OCI-LY1 (cell line): ENCODE results near the gene ZC3H6.

ENCODE experiments used
- EZH2 ChIP-seq: fragments of 200-600 bp; sonication (generic), shearing (Covaris generic); IDR thresholded peaks from 2 replicates; pipeline ENCODE4 v1.8.0; 2017; ENCODE audit warnings: borderline replicate concordance, mixed run types, mild to moderate bottlenecking, antibody characterized with exemption, low read length, moderate library complexity, mixed read lengths
- TF ChIP-seq, protein P1 (sequence below): fragments of 200-600 bp; sonication (generic), shearing (Covaris generic); IDR thresholded peaks from 2 replicates; pipeline ENCODE4 v1.5.1; 2017; ENCODE audit warnings: mild to moderate bottlenecking, antibody characterized with exemption, low read length, moderate library complexity, mixed read lengths

- TF ChIP-seq EZH2 = no peak
- TF ChIP-seq, protein P1, sequence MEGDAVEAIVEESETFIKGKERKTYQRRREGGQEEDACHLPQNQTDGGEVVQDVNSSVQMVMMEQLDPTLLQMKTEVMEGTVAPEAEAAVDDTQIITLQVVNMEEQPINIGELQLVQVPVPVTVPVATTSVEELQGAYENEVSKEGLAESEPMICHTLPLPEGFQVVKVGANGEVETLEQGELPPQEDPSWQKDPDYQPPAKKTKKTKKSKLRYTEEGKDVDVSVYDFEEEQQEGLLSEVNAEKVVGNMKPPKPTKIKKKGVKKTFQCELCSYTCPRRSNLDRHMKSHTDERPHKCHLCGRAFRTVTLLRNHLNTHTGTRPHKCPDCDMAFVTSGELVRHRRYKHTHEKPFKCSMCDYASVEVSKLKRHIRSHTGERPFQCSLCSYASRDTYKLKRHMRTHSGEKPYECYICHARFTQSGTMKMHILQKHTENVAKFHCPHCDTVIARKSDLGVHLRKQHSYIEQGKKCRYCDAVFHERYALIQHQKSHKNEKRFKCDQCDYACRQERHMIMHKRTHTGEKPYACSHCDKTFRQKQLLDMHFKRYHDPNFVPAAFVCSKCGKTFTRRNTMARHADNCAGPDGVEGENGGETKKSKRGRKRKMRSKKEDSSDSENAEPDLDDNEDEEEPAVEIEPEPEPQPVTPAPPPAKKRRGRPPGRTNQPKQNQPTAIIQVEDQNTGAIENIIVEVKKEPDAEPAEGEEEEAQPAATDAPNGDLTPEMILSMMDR = no peak
Observed at GRCh38 chr2:112295407-112296078, 20.1 kb downstream of the ZC3H6 start.
